ENCODE results near the gene CCDC159. TPM values are rescaled to one million over a fixed set of nuclear protein-coding genes. Genes with fewer than 3 reads are reported as not detected.

The CCDC159 gene
- total and polyA plus RNA-seq, 2 of the 4 experiments (the other 2 are of a cell fraction) = 4.7 to 14.0 TPM

DNA sequence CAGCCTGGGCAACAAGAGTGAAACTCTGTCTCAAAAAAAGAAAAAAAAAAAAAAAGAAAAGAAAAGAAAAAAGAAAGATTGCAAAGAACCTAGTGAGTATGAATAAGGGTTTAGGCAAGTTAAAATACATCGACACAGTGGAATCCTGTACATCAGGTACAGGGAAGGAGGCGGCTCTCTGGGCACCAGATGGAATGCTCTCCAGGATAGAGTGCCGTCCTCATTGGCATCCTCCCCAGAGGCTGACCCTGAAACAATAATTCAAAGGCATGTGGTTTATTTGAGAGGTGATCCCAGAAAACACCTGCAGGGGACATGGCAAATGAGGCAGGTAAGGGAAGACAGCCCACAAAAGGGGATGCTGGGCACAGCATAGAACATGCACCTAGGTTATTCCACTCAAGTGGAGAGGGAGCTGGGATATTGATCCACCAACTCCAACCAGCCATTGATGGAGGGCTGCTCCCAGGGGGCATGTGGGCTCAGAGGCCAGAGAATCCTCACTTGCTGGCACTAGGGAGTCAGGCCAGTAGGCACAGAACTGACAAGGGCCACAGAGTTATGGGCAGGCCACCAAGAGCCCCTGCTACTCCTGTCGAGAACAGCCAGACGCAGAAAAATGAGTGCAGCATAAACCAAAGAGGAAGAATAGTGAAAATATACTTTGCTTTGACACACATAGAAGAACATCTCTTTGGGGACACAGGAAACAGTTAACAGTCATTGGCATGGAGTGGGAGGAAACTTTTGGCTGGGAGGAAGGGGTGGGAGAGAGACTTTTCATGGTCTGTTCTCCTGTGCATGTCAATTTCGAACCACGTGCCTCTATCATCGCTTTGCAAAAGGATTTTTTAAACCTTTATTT, 46.1 kb upstream of the CCDC159 start:
- Histone ChIP-seq H3K27ac (ENCODE audit: insufficient read depth, low read length) (no peak overlapping the region), H3K27me3 (ENCODE audit: control insufficient read depth, insufficient read depth, low read length) (peaks cover 13% of the 10 kb centered on the region; the same call in 1 of the 2 replicates), H3K36me3 (ENCODE audit: control insufficient read depth, insufficient read depth, low read length) (no peaks in the 10 kb centered on the region), H2AK9ac (replicated peaks; ENCODE audit: low read depth, low read length, poor library complexity) (no peak overlapping the region), H4K8ac (ENCODE audit: low read depth in 2 of 2, low read length in 2 of 2) (no peak overlapping the region), H4K20me1 (ENCODE audit: insufficient read depth, low read length) (no peaks in the 10 kb centered on the region), H4K91ac (ENCODE audit: insufficient read depth, low read depth, low read length) (no peak overlapping the region), H2BK5ac (ENCODE audit: low read depth, low read length, poor library complexity, severe bottlenecking) (no peak overlapping the region), H3K56ac (ENCODE audit: extremely low read depth, insufficient read depth, low read length) (no peak overlapping the region), H4K5ac (ENCODE audit: low read depth, low read length) (no peak overlapping the region), H3K23ac (ENCODE audit: low read depth, low read length) (no peak overlapping the region), H3K18ac (ENCODE audit: low read depth, low read length) (no peak overlapping the region), H2BK20ac (ENCODE audit: low read depth, low read length) (no peak overlapping the region), H3K4me1 (ENCODE audit: control insufficient read depth, insufficient read depth, low read length) (no peaks in the 10 kb centered on the region), H3K79me1 (ENCODE audit: low read depth in 1 of 2, low read length in 2 of 2) (no peaks in the 10 kb centered on the region), H3K9me1 (ENCODE audit: insufficient read depth, low read length) (no peaks in the 10 kb centered on the region), H3K9ac (ENCODE audit: low read depth, low read length) (no peak overlapping the region), H3K9me3 (ENCODE audit: control insufficient read depth, insufficient read depth, low read length) (no peaks in the 10 kb centered on the region), H3K4me2 (ENCODE audit: low read depth, low read length) (no peak overlapping the region), H3K4ac (ENCODE audit: low read depth, low read length) (no peak overlapping the region), H2AFZ (replicated peaks; ENCODE audit: low read length, poor library complexity) (no peak overlapping the region), H3K14ac (replicated peaks; ENCODE audit: low read depth, low read length) (no peak overlapping the region), H2BK120ac (ENCODE audit: low read depth, low read length) (no peak overlapping the region), H2BK15ac (ENCODE audit: low read depth, low read length) (no peak overlapping the region), H2AK5ac (ENCODE audit: low read depth, low read length) (no peak overlapping the region), H3K4me3 (ENCODE audit: insufficient read depth, low read depth, low read length) (no peak overlapping the region)
- POLR2A ChIA-PET (ENCODE audit: unreplicated experiment) = no interaction called here
- TF ChIP-seq, protein P1, sequence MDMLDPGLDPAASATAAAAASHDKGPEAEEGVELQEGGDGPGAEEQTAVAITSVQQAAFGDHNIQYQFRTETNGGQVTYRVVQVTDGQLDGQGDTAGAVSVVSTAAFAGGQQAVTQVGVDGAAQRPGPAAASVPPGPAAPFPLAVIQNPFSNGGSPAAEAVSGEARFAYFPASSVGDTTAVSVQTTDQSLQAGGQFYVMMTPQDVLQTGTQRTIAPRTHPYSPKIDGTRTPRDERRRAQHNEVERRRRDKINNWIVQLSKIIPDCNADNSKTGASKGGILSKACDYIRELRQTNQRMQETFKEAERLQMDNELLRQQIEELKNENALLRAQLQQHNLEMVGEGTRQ (IDR thresholded peaks at IDR 0.05; ENCODE audit: low read depth, low read length) = no peak
- no peak for TF ChIP-seq SMC3 (IDR thresholded peaks at IDR 0.05; ENCODE audit: low read depth, low read length)
- TF ChIP-seq RFX5 (IDR thresholded peaks at IDR 0.05; ENCODE audit: low read depth, low read length) = no peak
- TF ChIP-seq MAZ (IDR thresholded peaks at IDR 0.05; ENCODE audit: borderline replicate concordance, low read depth, low read length) = no peak
- TF ChIP-seq, protein P2, sequence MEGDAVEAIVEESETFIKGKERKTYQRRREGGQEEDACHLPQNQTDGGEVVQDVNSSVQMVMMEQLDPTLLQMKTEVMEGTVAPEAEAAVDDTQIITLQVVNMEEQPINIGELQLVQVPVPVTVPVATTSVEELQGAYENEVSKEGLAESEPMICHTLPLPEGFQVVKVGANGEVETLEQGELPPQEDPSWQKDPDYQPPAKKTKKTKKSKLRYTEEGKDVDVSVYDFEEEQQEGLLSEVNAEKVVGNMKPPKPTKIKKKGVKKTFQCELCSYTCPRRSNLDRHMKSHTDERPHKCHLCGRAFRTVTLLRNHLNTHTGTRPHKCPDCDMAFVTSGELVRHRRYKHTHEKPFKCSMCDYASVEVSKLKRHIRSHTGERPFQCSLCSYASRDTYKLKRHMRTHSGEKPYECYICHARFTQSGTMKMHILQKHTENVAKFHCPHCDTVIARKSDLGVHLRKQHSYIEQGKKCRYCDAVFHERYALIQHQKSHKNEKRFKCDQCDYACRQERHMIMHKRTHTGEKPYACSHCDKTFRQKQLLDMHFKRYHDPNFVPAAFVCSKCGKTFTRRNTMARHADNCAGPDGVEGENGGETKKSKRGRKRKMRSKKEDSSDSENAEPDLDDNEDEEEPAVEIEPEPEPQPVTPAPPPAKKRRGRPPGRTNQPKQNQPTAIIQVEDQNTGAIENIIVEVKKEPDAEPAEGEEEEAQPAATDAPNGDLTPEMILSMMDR (conservative IDR thresholded peaks at IDR 0.05; ENCODE audit: low read depth, low read length) = no peak
- no peak for TF ChIP-seq RCOR1 (IDR thresholded peaks at IDR 0.05; ENCODE audit: insufficient replicate concordance, low read length)
- in situ Hi-C loops (cut with MboI; ENCODE audit: low sequenced_read_pairs) = loop anchor here (10.0 kb wide), 1 partner anchor 175 kb away; no protein-coding TSS in a partner anchor
- intact Hi-C loops (cut with micrococcal nuclease) = no loop called here
- CTCF ChIA-PET = no interaction called here
- BruUV-seq (replicated peaks) = no TSS peak
- 100% methylated on average over 2 of the region's 8 CpGs; no CpG with 5 or more reads in 1 of the 2 experiments for WGBS, 2 experiments (ENCODE audit: extremely low coverage in 2 of 2, insufficient read length in 1 of 2)
- ATAC-seq (ENCODE audit: low read depth) = no peak
- dilution Hi-C loops (cut with HindIII; ENCODE audit: low sequenced_read_pairs, unreplicated experiment) = no loop called here
- DNase-seq = no peak

Measured in IMR-90 (cell line).